Panc1 (cell line): ENCODE results near the gene DST. TPM values are rescaled to one million over a fixed set of nuclear protein-coding genes. Genes with fewer than 3 reads are reported as not detected.

Experiments
- ATAC-seq: fragments of 200-7000 bp; cut with Tn5 transposase; 2 replicates; pipeline ENCODE4 v1.9.1; 2020; ENCODE audit warnings: mild to moderate bottlenecking, moderate library complexity
- BruUV-seq: library from RNA; stranded (reverse); fragments of 400-500 nt; replicated peaks from 2 replicates; lab custom pipeline; 2021; lab: Mats Ljungman, UMichigan
- CTCF ChIA-PET: fragments of 300-600 bp; sonication (Branson Sonifier 250); formaldehyde crosslinking; loops from one replicate; lab custom pipeline; 2022; ENCODE audit warnings: antibody characterized with exemption; lab: Charles Lee
- POLR2A ChIA-PET: fragments of 300-600 bp; sonication (Branson Sonifier 250); formaldehyde crosslinking; loops from one replicate; lab custom pipeline; 2022; ENCODE audit warnings: antibody characterized with exemption; lab: Charles Lee
- DNase-seq: peaks from one replicate; pipeline ENCODE4 v3.0.0-alpha.2; 2010; ENCODE audit warnings: low read depth, low spot score
- H3K27ac ChIP-seq: 2 replicates; pipeline ENCODE4 v1.5.1; 2011; ENCODE audit warnings: mild to moderate bottlenecking, low read length, inconsistent platforms
- H3K27me3 ChIP-seq: fragments of 200-500 bp; sonication (Bioruptor generic); 2 replicates; pipeline ENCODE4 v1.6.0; 2014; ENCODE audit warnings: low read length, inconsistent platforms; ENCODE audit not compliant: control insufficient read depth, insufficient read depth
- H3K36me3 ChIP-seq: fragments of 200-500 bp; sonication (Bioruptor generic); 2 replicates; pipeline ENCODE4 v1.5.1; 2014; ENCODE audit warnings: inconsistent platforms, mild to moderate bottlenecking, low read length, moderate library complexity; ENCODE audit not compliant: control insufficient read depth, insufficient read depth
- H3K4me1 ChIP-seq: 2 replicates; pipeline ENCODE4 v1.5.1; 2011; ENCODE audit warnings: inconsistent platforms, mild to moderate bottlenecking, low read length, moderate library complexity; ENCODE audit not compliant: control insufficient read depth, insufficient read depth
- H3K4me3 ChIP-seq, 2 experiments: 2 replicates each; pipeline ENCODE4 v1.5.1; 2011 to 2012; ENCODE audit warnings: low read depth in 2 of 2, low read length in 2 of 2, mild to moderate bottlenecking in 2 of 2, inconsistent platforms in 1 of 2, moderate library complexity in 1 of 2
- H3K9me3 ChIP-seq: fragments of 200-500 bp; sonication (Bioruptor generic); 2 replicates; pipeline ENCODE4 v1.5.1; 2014; ENCODE audit warnings: low read depth, mild to moderate bottlenecking, inconsistent platforms, low read length, moderate library complexity; ENCODE audit not compliant: control insufficient read depth, insufficient read depth
- CTCF ChIP-seq: fragments of 450-650 bp; IDR thresholded peaks from 2 replicates; pipeline ENCODE4 v1.5.1; 2017; ENCODE audit warnings: mild to moderate bottlenecking
- POLR2AphosphoS5 ChIP-seq: IDR thresholded peaks from 2 replicates; pipeline ENCODE4 v1.6.1; 2012; ENCODE audit warnings: mild to moderate bottlenecking, low read depth, low read length, moderate library complexity
- SIN3A ChIP-seq: IDR thresholded peaks from 2 replicates; pipeline ENCODE4 v1.6.1; 2012; ENCODE audit warnings: low read depth, mild to moderate bottlenecking, low read length, moderate library complexity, borderline replicate concordance; ENCODE audit not compliant: insufficient read depth
- TCF7L2 ChIP-seq: IDR thresholded peaks from 2 replicates; pipeline ENCODE4 v1.6.1; 2011; ENCODE audit warnings: mild to moderate bottlenecking, low read depth, low read length, inconsistent platforms
- in situ Hi-C: cut with HindIII; loops from 2 replicates; pipeline ENCODE4 v1.10.0; 2016; ENCODE audit warnings: low sequenced_read_pairs, low pct_unique_long_range_greater_than_20kb
- intact Hi-C: fragments of 100-400 bp; cut with micrococcal nuclease; formaldehyde crosslinking; loops from one replicate; pipeline ENCODE4 v1.10.0; 2022; ENCODE audit not compliant: unreplicated experiment
- total RNA-seq: library from RNA; stranded (reverse); gene quantifications from one replicate; pipeline ENCODE4 v1.2.1, GENCODE V29; 2021; ENCODE audit not compliant: unreplicated experiment
- TF ChIP-seq, protein P1 (sequence below), 2 experiments: IDR thresholded peaks; 2 replicates each; pipeline ENCODE4 v1.6.1; 2011 to 2012; ENCODE audit warnings: low read depth in 2 of 2, control low read depth in 1 of 2, low read length in 1 of 2, mild to moderate bottlenecking in 1 of 2, moderate library complexity in 1 of 2; ENCODE audit not compliant: insufficient read depth in 1 of 2

Gene DST
- total RNA-seq, 1 experiment from 2014 or later: 230 TPM

DNA sequence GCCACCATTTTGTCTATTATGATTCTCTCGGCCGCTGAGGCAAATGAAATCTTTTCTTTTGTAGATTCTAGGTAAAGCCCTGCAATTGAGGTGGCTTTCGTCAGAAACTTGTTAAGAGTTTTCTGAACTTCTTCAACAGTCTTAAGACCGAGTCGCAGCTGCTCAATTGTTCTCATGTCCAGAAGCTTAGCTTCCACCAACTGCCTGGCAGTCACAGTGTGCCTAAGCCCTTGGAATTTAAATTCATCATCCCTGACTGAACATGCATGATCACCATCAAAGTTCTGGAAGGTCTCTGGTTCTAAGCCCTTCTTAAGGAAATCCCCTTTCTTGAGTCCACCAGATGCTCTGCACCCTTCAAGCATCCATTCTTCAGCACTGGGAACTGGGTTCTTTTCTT, 25.7 kb downstream of the DST start:
- intact Hi-C loops (no loop called here), in situ Hi-C loops (no loop called here)
- TF ChIP-seq POLR2AphosphoS5 (no peak), SIN3A (no peak), CTCF (no peak), TCF7L2 (no peak)
- TF ChIP-seq, protein P1, sequence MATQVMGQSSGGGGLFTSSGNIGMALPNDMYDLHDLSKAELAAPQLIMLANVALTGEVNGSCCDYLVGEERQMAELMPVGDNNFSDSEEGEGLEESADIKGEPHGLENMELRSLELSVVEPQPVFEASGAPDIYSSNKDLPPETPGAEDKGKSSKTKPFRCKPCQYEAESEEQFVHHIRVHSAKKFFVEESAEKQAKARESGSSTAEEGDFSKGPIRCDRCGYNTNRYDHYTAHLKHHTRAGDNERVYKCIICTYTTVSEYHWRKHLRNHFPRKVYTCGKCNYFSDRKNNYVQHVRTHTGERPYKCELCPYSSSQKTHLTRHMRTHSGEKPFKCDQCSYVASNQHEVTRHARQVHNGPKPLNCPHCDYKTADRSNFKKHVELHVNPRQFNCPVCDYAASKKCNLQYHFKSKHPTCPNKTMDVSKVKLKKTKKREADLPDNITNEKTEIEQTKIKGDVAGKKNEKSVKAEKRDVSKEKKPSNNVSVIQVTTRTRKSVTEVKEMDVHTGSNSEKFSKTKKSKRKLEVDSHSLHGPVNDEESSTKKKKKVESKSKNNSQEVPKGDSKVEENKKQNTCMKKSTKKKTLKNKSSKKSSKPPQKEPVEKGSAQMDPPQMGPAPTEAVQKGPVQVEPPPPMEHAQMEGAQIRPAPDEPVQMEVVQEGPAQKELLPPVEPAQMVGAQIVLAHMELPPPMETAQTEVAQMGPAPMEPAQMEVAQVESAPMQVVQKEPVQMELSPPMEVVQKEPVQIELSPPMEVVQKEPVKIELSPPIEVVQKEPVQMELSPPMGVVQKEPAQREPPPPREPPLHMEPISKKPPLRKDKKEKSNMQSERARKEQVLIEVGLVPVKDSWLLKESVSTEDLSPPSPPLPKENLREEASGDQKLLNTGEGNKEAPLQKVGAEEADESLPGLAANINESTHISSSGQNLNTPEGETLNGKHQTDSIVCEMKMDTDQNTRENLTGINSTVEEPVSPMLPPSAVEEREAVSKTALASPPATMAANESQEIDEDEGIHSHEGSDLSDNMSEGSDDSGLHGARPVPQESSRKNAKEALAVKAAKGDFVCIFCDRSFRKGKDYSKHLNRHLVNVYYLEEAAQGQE (IDR thresholded peaks at IDR 0.05; ENCODE audit: insufficient read depth in 1 of 2, low read depth in 2 of 2, low read length in 1 of 2): no peak
- Histone ChIP-seq H3K36me3 (peaks cover 66% of the 10 kb centered on the region), H3K9me3 (no peaks in the 10 kb centered on the region), H3K4me3 (no peak overlapping the region), H3K4me1 (no peaks in the 10 kb centered on the region), H3K27ac (no peak overlapping the region), H3K27me3 (no peaks in the 10 kb centered on the region)
- no peak for DNase-seq
- POLR2A ChIA-PET: no interaction called here
- no peak for ATAC-seq
- CTCF ChIA-PET: no interaction called here
- BruUV-seq: no TSS peak

- ChIA-PET CTCF (no interaction called here), POLR2A (interaction anchor here (0.6 to 0.7 kb wide), 3 partner anchors 20 to 541 kb away, joined by 3 read pairs; no protein-coding TSS in a partner anchor)
- Histone ChIP-seq H3K4me3 (no peak overlapping the region), H3K27ac (no peak overlapping the region), H3K27me3 (no peaks in the 10 kb centered on the region), H3K9me3 (no peaks in the 10 kb centered on the region), H3K4me1 (no peaks in the 10 kb centered on the region), H3K36me3 (peaks cover 45% of the 10 kb centered on the region)
- no TSS peak for BruUV-seq
- no peak for TF ChIP-seq SIN3A
- TF ChIP-seq, protein P1 (IDR thresholded peaks at IDR 0.05; ENCODE audit: insufficient read depth in 1 of 2, low read depth in 2 of 2, low read length in 1 of 2): no peak
- no peak for TF ChIP-seq TCF7L2
- no peak for TF ChIP-seq CTCF
- no peak for TF ChIP-seq POLR2AphosphoS5
- DNase-seq: no peak
- intact Hi-C loops (no loop called here), in situ Hi-C loops (no loop called here)
- no peak for ATAC-seq
Observed at GRCh38 chr6:56613247-56613851, 29.3 kb downstream of the DST start.
